Stimulated activated effector memory CD8-positive, alpha-beta T cell treated with anti-CD3 and anti-CD28 coated beads, Interleukin-12 subunit alpha, Interleukin-12 subunit beta, amount 100 ng/mL, for 72 hours (primary cell): ENCODE results near the gene COL1A1.

Experiments used
- ATAC-seq: fragments of 150-1000 bp; cut with Tn5 transposase; 2 replicates; pipeline ENCODE4 v1.10.0; 2021
- DNase-seq, 2 donors: peaks; one replicate each; pipeline ENCODE4 v3.0.0; 2021 to 2022; ENCODE audit warnings: low spot score in 2 of 2
- H3K27ac Mint-ChIP-seq: one replicate; pipeline ENCODE4 v1.8.0; 2022; ENCODE audit warnings: mild to moderate bottlenecking, mixed read lengths
- H3K36me3 Mint-ChIP-seq: one replicate; pipeline ENCODE4 v1.8.0; 2022; ENCODE audit warnings: mild to moderate bottlenecking, mixed read lengths
- H3K4me1 Mint-ChIP-seq: one replicate; pipeline ENCODE4 v1.8.0; 2022; ENCODE audit warnings: mixed read lengths
- H3K4me3 Mint-ChIP-seq: one replicate; pipeline ENCODE4 v1.8.0; 2022; ENCODE audit warnings: mild to moderate bottlenecking, mixed read lengths
- H3K9me3 Mint-ChIP-seq: one replicate; pipeline ENCODE4 v1.8.0; 2022; ENCODE audit warnings: mixed read lengths

The COL1A1 gene

GRCh38 chr17:50141745-50142110 lies 59.7 kb downstream of the COL1A1 start:
- peaks cover 97% of the 10 kb centered on the region for H3K36me3 Mint-ChIP-seq
- peak overlapping the region; percentile 79 for H3K27ac Mint-ChIP-seq
- H3K4me1 Mint-ChIP-seq = peaks cover 88% of the 10 kb centered on the region
- no peaks in the 10 kb centered on the region for H3K9me3 Mint-ChIP-seq
- ATAC-seq (peak; percentile 35), DNase-seq (no peak)
- peak overlapping the region; percentile 59 for H3K4me3 Mint-ChIP-seq

GRCh38 chr17:50141026-50141744 lies 60.2 kb downstream of the COL1A1 start:
- ATAC-seq = no peak
- H3K4me1 Mint-ChIP-seq = peaks cover 86% of the 10 kb centered on the region
- peak overlapping the region; percentile 59 for H3K4me3 Mint-ChIP-seq
- DNase-seq = no peak
- H3K27ac Mint-ChIP-seq = peak overlapping the region; percentile 79
- H3K9me3 Mint-ChIP-seq = no peaks in the 10 kb centered on the region
- H3K36me3 Mint-ChIP-seq = peaks cover 99% of the 10 kb centered on the region

DNA sequence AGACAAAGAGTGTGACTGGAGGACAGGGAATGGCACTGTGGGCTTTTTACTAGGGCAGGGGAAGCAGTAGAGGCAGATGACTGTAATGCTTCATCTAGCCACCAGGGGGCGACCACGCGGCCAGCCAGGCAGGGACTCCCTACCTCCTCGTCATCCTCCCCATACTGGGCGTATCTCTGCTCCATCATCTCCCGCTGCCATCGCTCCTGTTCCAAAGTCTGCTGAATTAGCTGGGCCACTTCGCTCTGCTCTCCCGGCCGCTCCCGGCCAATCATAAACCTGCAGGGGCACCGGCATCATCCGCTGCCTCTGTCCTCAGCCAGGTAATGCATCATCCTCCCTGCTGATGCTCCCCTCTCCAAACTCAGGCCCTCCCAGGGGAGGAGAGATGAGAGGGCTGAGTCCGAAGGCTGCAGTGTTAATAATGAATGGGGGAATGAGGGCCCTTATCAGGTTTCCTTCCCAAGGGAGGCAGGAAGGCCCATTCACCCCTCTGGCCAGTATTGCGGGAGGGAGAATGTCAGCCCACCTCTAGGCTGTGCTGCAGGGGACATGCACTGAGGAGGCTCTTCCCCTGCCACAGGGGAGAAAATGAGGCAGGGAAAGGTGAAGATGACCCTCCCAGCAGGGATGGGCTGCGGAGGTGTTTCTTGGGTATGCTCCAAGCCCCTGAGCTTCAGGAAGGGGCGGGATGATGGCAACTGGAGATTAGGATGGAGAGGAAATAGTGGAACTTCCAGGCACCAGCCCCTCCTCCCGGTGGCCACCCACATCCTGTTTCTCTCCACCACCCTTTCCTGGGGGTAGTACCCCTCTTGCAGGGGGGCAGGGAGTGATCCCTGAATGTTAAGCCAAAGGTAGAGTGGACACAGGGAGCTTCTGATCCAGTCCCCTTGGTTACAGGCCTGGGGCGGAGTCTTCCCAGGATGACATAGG lies 61.2 kb downstream of the COL1A1 start:
- ATAC-seq = peak; percentile 82
- Mint-ChIP-seq H3K4me1 (peaks cover 77% of the 10 kb centered on the region), H3K9me3 (no peaks in the 10 kb centered on the region), H3K4me3 (peak overlapping the region; percentile 59), H3K27ac (peak overlapping the region; percentile 79), H3K36me3 (peaks cover 100% of the 10 kb centered on the region)
- peak; percentile 79 to 89 for DNase-seq

GRCh38 chr17:50139185-50139783 lies 62.1 kb downstream of the COL1A1 start:
- no peak for DNase-seq
- Mint-ChIP-seq H3K27ac (peak overlapping the region; percentile 79), H3K4me3 (no peak overlapping the region), H3K4me1 (peaks cover 67% of the 10 kb centered on the region), H3K36me3 (peaks cover 96% of the 10 kb centered on the region), H3K9me3 (no peaks in the 10 kb centered on the region)
- ATAC-seq = no peak

- no peaks in the 10 kb centered on the region for H3K9me3 Mint-ChIP-seq
- no peak overlapping the region for H3K4me3 Mint-ChIP-seq
- DNase-seq (no peak), ATAC-seq (no peak)
- H3K27ac Mint-ChIP-seq = peak overlapping the region; percentile 87
- H3K36me3 Mint-ChIP-seq = peaks cover 86% of the 10 kb centered on the region
- peaks cover 56% of the 10 kb centered on the region for H3K4me1 Mint-ChIP-seq
These were observed 64.4 kb downstream of the COL1A1 start for GRCh38 chr17:50137042-50137441.

DNA sequence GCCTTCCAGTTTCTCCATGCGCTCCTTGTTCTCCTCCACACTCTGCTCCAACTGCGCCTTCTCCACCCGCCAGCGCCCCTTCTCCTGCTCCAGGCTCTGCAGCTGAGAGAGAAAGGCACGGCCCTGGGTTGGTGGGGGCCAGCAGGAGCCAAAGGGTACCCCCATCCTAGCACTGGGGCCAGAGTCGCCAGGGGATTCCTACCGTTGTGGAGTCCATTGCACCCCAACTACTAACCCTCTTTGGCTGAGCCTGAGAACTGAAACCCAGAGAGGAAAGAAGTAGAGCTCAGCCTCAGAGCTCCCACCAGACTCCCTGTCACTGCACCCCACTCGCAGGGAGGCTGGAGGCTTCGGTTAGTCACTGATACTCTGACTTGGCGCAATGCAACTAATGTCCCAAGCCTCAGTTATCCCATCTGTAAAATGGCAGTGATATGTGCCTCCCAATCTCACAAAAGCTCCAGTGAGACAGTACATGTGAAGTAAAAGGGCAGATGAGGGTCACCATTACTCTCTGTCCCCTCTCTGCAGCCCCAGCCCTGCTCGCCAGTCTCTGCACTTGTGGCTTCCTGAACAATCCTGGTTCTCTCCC lies 65.2 kb downstream of the COL1A1 start:
- no peak for DNase-seq
- no peaks in the 10 kb centered on the region for H3K9me3 Mint-ChIP-seq
- no peak overlapping the region for H3K4me3 Mint-ChIP-seq
- H3K27ac Mint-ChIP-seq = peak overlapping the region; percentile 87
- H3K4me1 Mint-ChIP-seq = peaks cover 55% of the 10 kb centered on the region
- no peak for ATAC-seq
- H3K36me3 Mint-ChIP-seq = peaks cover 83% of the 10 kb centered on the region

- Mint-ChIP-seq H3K4me3 (no peak overlapping the region), H3K27ac (peak overlapping the region; percentile 54), H3K4me1 (peaks cover 55% of the 10 kb centered on the region)
These were observed 65.9 kb downstream of the COL1A1 start for GRCh38 chr17:50135316-50136095.

GRCh38 chr17:50134206-50135110 lies 67.0 kb downstream of the COL1A1 start:
- H3K4me3 Mint-ChIP-seq = no peak overlapping the region
- ATAC-seq (no peak), DNase-seq (no peak)
- H3K36me3 Mint-ChIP-seq = peaks cover 76% of the 10 kb centered on the region
- no peaks in the 10 kb centered on the region for H3K9me3 Mint-ChIP-seq
- H3K4me1 Mint-ChIP-seq = peaks cover 47% of the 10 kb centered on the region
- no peak overlapping the region for H3K27ac Mint-ChIP-seq

More at GRCh38 chr17:50135316-50136095, 65.9 kb downstream of the COL1A1 start:
- DNase-seq (no peak), ATAC-seq (no peak)
- Mint-ChIP-seq H3K9me3 (no peaks in the 10 kb centered on the region), H3K36me3 (peaks cover 81% of the 10 kb centered on the region)

DNA sequence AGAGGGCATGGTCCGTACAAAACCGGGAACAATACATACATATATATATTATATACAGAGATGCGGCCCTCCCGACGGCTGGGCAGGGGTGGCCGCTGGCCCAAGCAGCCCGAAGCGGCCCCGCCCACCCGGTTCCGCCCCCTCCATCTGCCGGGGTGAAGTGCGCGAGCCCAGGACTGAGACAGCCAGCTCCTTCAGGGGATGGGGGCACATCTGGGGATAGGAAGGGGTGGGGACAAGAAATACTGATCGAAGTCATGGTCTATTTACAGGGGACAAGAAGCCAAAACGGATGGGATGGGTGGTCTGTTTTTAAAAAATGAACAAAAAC lies 67.7 kb downstream of the COL1A1 start:
- Mint-ChIP-seq H3K4me1 (peaks cover 48% of the 10 kb centered on the region), H3K4me3 (no peak overlapping the region), H3K27ac (no peak overlapping the region), H3K36me3 (peaks cover 72% of the 10 kb centered on the region), H3K9me3 (no peaks in the 10 kb centered on the region)
- DNase-seq (no peak), ATAC-seq (no peak)
